Measurements from ENCODE around the gene VAT1L. TPM values are rescaled to one million over a fixed set of nuclear protein-coding genes. Genes with fewer than 3 reads are reported as not detected.
A peak's percentile ranks its signal among the peaks of the same experiment; 100 is the strongest.

VAT1L gene
- total RNA-seq, 1 experiment from 2014 or later, result not detected

GRCh38 chr16:77775911-77776909 lies 12.2 kb upstream of the VAT1L start:
- in situ Hi-C loops (cut with HindIII; ENCODE audit: low pct_unique_long_range_greater_than_20kb, low sequenced_read_pairs), result no loop called here

GRCh38 chr16:77777745-77778144 lies 10.6 kb upstream of the VAT1L start:
- in situ Hi-C loops (cut with HindIII; ENCODE audit: low pct_unique_long_range_greater_than_20kb, low sequenced_read_pairs), result no loop called here
- DNase-seq (ENCODE audit: low read depth, low spot score), result no peak

More at GRCh38 chr16:77775911-77776909, 12.2 kb upstream of the VAT1L start:
- no peak for DNase-seq (ENCODE audit: low read depth, low spot score)

GRCh38 chr16:77780378-77780837 lies 8.0 kb upstream of the VAT1L start:
- in situ Hi-C loops (cut with HindIII; ENCODE audit: low pct_unique_long_range_greater_than_20kb, low sequenced_read_pairs), result no loop called here

DNA sequence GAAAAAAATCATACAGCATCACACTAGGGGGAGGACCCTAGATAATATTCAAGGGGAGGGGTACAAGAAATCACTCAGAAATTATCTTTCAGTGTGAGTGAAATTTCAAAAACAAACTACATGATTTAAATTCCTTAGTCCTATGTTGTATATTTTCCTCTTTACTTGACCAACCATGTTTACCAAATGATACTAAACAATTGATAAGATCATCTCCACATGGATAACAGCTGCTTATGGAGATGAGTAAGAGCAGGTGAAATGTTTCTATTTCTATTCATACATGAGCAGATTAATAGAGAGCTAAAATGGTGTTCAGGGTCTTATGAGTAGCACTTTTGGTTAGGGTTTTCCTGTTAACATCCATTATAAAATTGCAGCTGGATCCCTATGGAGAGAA lies 7.3 kb upstream of the VAT1L start:
- DNase-seq (ENCODE audit: low read depth, low spot score), result no peak
- in situ Hi-C loops (cut with HindIII; ENCODE audit: low pct_unique_long_range_greater_than_20kb, low sequenced_read_pairs), result no loop called here

More at GRCh38 chr16:77780378-77780837, 8.0 kb upstream of the VAT1L start:
- DNase-seq (ENCODE audit: low read depth, low spot score), result no peak

DNA sequence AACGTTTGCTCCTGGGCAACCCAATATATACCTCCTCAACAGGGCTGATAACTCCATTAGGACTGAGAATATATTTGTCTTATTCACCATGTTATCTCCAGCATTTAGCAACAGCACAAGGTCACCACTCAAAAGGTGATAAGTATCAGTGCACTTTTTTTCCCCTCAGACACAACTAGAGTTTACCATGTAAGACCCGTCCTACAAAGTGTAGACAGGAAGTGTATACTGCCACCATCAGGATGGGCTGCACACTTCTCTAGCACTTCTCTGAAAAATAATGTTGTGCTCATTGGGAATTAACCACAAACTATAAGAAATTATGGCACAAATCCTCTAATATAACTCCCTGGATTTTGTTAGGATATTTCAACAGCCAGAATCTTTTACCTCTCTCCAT lies 5.7 kb upstream of the VAT1L start:
- in situ Hi-C loops (cut with HindIII; ENCODE audit: low pct_unique_long_range_greater_than_20kb, low sequenced_read_pairs), result no loop called here
- peak; percentile 9 for DNase-seq (ENCODE audit: low read depth, low spot score)

DNA sequence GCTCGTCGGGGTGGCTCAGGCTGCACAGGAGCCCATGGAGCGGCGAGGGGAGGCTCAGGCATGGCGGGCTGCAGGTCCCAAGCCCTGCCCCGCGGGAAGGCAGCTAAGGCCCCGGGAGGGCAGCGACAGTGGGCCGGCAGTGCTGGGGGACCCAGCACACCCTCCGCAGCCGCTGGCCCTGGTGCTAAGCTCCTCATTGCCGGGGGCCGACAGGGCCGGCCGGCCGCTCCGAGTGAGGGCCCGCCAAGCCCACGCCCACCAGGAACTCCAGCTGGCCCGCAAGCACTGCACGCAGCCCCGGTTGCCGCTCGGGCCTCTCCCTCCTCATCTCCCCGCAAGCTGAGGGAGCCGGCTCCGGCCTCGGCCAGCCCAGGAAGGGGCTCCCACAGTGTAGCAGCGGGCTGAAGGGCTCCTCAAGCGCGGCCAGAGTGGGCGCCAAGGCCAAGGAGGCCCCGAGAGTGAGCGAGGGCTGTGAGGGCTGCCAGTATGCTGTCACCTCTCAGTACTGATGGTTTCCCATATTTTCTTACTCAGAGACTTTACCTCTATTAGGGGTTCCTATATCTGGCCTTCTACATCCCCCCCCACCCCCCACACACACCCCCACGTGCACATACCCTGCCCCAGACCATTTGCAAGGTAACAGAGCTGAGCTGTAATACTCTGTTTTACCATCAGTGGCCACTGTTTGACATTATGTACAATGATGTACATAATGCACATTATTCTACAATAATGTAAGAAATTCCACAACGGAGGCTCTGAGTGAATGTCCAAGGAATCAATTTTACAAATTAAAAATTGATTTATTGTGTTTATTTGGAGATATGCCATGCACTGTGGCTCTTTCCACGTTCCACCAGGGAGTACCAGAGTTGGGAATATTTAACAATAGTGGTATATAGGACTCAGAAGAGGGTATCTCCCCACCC lies 3.7 kb upstream of the VAT1L start:
- in situ Hi-C loops (cut with HindIII; ENCODE audit: low pct_unique_long_range_greater_than_20kb, low sequenced_read_pairs), result no loop called here
- DNase-seq (ENCODE audit: low read depth, low spot score), result no peak

- no peak for DNase-seq (ENCODE audit: low read depth, low spot score)
- in situ Hi-C loops (cut with HindIII; ENCODE audit: low pct_unique_long_range_greater_than_20kb, low sequenced_read_pairs), result no loop called here
Measured at GRCh38 chr16:77785373-77785764, 3.0 kb upstream of the VAT1L start.

GRCh38 chr16:77786186-77786847 lies 2.0 kb upstream of the VAT1L start:
- in situ Hi-C loops (cut with HindIII; ENCODE audit: low pct_unique_long_range_greater_than_20kb, low sequenced_read_pairs), result no loop called here
- no peak for DNase-seq (ENCODE audit: low read depth, low spot score)

GRCh38 chr16:77787452-77787851 lies 912 bp upstream of the VAT1L start:
- no peak for DNase-seq (ENCODE audit: low read depth, low spot score)
- in situ Hi-C loops (cut with HindIII; ENCODE audit: low pct_unique_long_range_greater_than_20kb, low sequenced_read_pairs), result no loop called here

DNA sequence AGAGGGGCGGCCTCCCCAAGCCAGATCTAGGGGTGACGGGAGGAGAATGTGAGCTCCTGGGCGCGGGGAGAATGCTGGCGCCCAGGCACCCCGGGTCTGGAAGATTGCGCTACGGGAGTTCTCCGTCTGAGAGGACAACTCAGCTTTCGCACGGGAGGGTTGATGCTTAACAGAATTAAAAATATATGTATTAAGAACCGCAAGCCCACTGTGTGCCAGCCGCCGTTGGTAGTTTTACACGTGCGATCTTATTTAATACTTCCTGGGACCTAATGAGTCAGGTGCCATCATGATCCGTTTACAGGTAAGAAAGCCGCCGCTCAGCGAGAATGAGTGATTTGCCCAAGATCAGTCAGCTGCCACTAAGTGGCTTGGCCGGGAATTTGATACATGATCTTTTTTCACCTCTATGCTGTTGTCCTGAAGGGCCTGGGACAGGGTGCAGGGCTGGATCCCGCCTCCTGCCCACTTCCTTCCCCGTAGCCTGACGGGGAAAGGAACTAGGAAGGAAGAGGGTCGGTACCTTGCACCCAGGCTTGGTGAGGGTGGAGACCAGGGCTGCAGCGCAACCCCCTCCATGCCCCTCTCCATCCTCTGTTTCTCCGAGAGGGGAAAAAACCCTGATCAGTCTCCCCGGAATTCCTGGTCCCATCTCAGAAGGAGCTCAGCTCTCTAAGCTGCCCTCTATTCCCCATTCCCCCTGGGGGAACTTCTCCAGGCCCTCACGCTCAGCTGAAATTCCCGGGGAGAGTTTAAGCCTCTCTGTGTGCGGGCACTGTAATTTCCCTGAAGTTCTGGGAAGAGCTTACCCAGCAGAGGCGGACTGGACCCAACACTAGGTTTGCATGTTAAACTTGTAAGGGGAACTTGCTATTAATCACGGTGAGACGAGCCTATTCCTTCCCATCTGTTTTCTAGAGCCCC lies 983 bp downstream of the VAT1L start:
- in situ Hi-C loops (cut with HindIII; ENCODE audit: low pct_unique_long_range_greater_than_20kb, low sequenced_read_pairs), result no loop called here
- DNase-seq (ENCODE audit: low read depth, low spot score), result no peak

- in situ Hi-C loops (cut with HindIII; ENCODE audit: low pct_unique_long_range_greater_than_20kb, low sequenced_read_pairs), result no loop called here
- no peak for DNase-seq (ENCODE audit: low read depth, low spot score)
Measured at GRCh38 chr16:77790009-77790372, 1.6 kb downstream of the VAT1L start.

- no peak for DNase-seq (ENCODE audit: low read depth, low spot score)
- in situ Hi-C loops (cut with HindIII; ENCODE audit: low pct_unique_long_range_greater_than_20kb, low sequenced_read_pairs), result no loop called here
Measured at GRCh38 chr16:77790912-77791311, 2.5 kb downstream of the VAT1L start.

GRCh38 chr16:77793417-77793816 lies 5.1 kb downstream of the VAT1L start:
- in situ Hi-C loops (cut with HindIII; ENCODE audit: low pct_unique_long_range_greater_than_20kb, low sequenced_read_pairs), result no loop called here
- no peak for DNase-seq (ENCODE audit: low read depth, low spot score)

DNA sequence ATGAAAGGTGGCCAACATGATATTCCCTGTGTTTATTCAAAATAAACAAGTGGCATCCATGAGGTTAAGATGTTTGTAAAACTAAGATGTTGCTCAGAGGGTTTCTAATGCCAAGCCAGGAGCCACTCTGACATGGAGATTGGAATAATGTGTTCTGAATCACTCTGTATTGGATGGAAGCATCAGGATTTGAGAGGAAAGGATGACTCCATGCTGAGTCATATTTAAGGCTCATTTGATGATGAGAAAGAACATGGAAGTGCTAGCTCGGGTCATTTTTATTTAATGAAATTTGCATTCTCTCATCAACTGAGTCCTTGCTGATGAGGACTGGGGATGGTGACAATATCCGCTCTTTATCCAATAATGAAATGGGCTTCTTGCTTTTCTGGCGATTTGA lies 6.2 kb downstream of the VAT1L start:
- no peak for DNase-seq (ENCODE audit: low read depth, low spot score)
- in situ Hi-C loops (cut with HindIII; ENCODE audit: low pct_unique_long_range_greater_than_20kb, low sequenced_read_pairs), result no loop called here

- in situ Hi-C loops (cut with HindIII; ENCODE audit: low pct_unique_long_range_greater_than_20kb, low sequenced_read_pairs), result no loop called here
- no peak for DNase-seq (ENCODE audit: low read depth, low spot score)
Measured at GRCh38 chr16:77801817-77802216, 13.5 kb downstream of the VAT1L start.

DNA sequence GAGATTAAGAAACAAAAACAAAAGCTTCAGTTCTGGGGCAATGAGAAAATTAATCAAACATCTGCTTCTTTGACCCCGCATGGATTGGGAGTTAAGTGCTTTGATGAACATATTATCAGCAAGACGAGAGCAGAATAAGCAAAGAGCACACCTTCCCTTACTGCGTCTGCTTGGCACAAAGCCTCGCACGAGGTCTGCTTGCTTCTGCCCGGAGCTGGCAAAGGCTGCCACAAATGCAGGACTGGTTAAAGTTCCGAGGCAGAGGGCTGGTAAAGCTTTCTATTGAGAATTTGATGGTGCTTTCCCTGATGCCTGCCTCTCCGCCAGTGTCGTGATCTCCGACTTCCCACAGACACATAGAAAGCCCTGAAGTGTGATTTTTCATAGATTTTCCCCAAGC lies 17.0 kb downstream of the VAT1L start:
- no peak for DNase-seq (ENCODE audit: low read depth, low spot score)
- in situ Hi-C loops (cut with HindIII; ENCODE audit: low pct_unique_long_range_greater_than_20kb, low sequenced_read_pairs), result no loop called here

GRCh38 chr16:77807021-77807420 lies 18.7 kb downstream of the VAT1L start:
- DNase-seq (ENCODE audit: low read depth, low spot score), result no peak
- in situ Hi-C loops (cut with HindIII; ENCODE audit: low pct_unique_long_range_greater_than_20kb, low sequenced_read_pairs), result no loop called here

Data from SK-MEL-5 (cell line).